Stimulated activated CD4-positive, alpha-beta T cell treated with anti-CD3 and anti-CD28 coated beads, Interleukin-2, amount 100 ng/mL, for 48 hours (primary cell): Measurements from ENCODE around the gene IGFL1.
"Not testable (repeated sequence)": the region's sequence is repeated elsewhere in the genome, so short reads cannot be mapped to it uniquely, and the experiment has no call there.

Experiments used
- DNase-seq, 2 donors: peaks; one replicate each; pipeline ENCODE4 v3.0.0-alpha.2; 2020

Gene IGFL1

DNA sequence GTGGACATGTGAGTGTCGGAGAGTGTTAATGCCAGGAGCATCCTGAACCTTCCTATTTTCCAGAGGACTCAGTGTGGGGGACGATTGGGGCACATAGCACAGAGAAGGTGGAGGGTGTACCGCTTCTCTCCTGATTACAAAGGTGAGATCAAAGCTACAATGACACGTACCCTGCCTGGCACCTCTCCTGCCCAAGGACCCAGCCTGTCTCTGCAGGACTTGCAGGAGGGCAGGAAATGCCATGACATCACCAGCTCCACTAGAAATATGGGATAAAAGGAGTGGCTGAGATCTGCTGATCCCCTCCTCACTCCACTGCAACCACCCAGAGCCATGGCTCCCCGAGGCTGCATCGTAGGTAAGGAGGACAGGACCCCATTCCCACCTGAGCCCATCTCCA is at the start of gene IGFL1:
IGFL1 (plus strand) TSS at position 301 of the 400 bp plus-strand sequence; CDS start at position 334, 33 bp downstream.
- DNase-seq = no peak

DNA sequence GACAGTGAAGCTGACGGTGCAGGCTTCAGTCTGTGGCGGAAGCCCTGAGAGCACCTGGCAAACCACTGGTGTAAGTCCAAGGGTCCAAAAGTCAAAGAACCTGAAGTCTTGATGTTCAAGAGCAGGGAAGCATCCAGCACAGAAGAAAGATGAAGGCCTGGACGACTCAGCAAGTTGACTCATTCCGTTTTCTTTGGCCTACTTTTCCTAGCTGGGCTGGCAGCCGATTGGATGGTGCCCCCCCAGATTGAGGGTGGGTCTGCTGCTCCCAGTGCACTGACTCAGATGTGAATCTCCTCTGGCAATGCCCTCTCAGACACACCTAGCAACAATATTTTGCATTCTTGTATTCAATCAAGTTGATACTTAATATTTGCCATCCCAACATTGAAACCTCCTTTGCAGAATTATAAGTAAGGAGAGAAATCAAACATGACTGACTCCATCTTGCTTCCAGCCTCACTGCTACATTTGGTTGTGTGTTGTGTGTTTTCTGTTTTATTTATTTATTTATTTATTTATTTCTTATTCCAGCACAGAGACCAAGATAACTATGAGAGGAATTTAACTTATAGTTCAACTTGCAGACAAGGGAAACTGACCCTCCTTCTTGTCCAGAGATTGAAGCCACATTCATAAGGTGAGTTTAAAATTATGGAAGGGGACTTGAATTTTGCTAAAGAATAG is 48.7 kb upstream of the IGFL1 start:
- no peak for DNase-seq

DNA sequence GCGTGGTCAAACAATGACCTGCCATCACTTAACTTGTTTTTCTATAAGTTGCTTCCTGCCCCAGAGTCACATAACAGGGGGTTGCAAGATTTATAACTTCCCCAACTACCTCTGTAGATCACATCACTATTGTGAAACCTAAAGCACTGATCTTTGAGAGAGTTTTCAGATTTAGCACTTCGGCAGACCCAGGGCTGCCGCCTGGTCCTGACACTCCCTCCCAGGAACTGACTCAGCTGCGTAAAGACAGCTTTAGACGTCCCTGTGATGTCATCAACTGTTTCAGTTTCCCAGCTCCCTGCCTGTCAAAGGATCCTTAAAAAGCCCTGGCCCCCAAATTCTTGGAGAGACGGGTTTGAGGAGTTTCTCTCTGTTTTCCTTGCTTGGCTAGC is 48.2 kb upstream of the IGFL1 start:
- no peak for DNase-seq

DNA sequence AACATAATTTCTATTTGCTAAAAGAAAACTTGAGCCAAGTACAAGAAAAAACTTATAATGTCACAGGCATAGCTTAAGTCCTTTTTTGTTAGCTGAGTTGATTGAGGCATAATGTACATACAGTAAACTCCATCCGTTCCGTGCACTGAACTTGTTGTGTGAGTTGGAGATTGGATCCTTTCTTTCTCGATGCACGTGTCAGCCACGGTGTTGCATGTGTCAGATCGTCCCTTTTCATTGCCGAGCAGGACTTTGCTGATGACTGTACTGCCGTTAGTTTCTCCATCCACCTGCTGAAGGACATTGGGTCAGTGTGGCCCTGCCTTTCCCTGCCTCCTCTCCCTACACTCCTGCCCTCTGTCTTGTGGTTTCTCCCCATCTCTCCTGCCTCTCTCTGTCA is 47.1 kb upstream of the IGFL1 start:
- DNase-seq = no peak

- DNase-seq = not testable (repeated sequence)
Measured at GRCh38 chr19:46184775-46185710, 44.5 kb upstream of the IGFL1 start.

DNA sequence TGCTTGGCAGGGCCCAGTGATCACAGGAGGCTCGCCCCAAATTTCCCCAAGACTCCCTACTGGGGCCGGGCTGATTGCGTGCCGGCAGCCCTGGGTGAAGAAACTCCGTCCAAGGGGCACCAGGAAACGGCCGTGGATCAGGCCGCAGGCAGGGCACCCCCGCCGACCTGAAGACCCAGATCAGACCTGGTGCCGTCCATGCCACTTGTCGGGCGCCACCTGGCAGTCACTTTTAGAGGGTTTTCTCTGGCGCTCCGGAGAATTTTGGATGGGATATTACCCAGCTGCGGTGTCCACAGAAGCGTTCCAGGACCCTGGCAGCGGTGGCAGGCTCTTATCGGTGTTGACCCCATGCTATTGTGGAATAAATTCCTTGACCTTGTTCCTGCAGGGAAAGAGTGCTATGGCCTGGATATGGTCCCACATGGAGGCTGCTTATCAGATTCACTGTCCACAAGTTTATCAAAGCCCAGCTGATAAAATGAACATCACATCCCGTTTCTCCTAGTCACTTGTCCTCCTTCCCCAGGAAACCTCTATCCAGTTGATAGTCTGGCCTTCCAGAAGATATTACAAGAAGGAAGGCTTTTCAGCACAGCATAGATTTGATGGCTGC is 43.3 kb upstream of the IGFL1 start:
- DNase-seq = no peak

- no peak for DNase-seq
Measured at GRCh38 chr19:46186717-46187101, 42.8 kb upstream of the IGFL1 start.

GRCh38 chr19:46189971-46190888 is 39.3 kb upstream of the IGFL1 start:
- DNase-seq = no peak

- DNase-seq = no peak
Measured at GRCh38 chr19:46191356-46191755, 38.2 kb upstream of the IGFL1 start.

GRCh38 chr19:46191972-46192371 is 37.6 kb upstream of the IGFL1 start:
- no peak for DNase-seq

DNA sequence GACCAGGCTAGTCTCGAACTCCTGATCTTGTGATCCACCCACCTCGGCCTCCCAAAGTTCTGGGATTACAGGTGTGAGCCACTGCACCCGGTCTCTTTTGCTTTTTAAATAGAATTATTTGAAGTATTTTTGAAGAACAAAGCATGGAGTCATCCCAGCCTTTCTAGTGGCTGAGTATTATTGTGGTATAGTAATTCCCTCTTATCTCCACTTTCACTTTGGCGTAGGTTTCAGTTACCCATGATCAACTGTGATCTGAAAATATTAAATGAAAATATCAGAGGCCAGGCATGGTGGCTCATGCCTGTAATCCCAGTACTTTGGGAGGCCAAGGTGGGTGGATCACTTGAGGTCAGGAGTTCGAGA is 36.9 kb upstream of the IGFL1 start:
- DNase-seq = not testable (repeated sequence)

DNA sequence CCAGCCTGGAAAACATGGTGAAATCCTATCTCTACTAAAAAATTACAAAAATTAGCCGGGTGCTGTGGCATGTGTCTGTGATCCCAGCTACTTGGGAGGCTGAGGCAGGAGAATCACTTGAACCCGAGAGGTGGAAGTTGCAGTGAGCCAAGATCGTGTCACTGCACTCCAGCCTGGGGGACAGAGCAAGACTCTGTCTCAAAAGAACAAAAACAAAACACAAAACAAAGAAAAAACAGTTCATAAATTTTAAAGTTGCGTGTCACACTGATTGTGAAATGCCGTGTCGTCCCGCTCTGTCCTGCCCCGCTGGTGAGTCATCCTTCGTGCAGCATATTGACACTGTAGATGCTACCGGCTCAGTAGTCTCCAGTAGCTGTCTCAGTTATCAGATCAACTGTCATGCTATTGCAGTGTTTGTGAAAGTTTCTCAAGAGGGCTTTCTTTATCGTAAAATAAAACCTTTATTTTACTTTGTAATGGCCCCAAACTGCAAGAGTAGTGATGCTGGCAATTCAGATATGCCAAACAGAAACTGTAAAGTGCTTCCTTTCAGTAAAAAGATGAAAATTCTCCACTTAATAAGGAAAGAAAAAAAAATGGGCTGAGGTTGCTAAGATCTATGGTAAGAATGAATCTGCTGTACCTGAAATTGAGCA is 36.4 kb upstream of the IGFL1 start:
- no peak for DNase-seq

- no peak for DNase-seq
Measured at GRCh38 chr19:46193678-46194077, 35.9 kb upstream of the IGFL1 start.

- no peak for DNase-seq
Measured at GRCh38 chr19:46195104-46195503, 34.4 kb upstream of the IGFL1 start.

DNA sequence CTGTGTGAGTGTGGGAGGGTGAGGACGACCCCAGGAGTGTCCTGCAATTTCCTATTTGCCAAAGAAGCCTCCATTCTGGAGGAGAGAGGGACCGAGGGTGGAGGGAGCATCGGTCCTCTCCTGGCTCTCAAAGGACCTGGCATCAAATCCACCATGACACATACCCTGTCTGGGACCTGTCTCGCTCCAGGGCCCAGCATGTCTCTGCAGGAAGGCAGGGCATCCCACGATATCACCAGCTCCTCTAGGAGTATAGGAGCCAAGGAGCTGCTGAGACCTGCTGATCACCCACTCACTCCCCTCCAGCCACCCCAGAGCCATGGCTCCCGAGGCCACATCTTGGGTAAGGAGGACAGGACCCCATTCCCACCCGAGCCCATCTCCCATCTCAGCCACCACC is 33.6 kb upstream of the IGFL1 start:
- not testable (repeated sequence) for DNase-seq

- DNase-seq = no peak
Measured at GRCh38 chr19:46196410-46197124, 33.0 kb upstream of the IGFL1 start.

- no peak for DNase-seq
Measured at GRCh38 chr19:46197314-46198070, 32.0 kb upstream of the IGFL1 start.

- DNase-seq = no peak
Measured at GRCh38 chr19:46198756-46199155, 30.8 kb upstream of the IGFL1 start.

DNA sequence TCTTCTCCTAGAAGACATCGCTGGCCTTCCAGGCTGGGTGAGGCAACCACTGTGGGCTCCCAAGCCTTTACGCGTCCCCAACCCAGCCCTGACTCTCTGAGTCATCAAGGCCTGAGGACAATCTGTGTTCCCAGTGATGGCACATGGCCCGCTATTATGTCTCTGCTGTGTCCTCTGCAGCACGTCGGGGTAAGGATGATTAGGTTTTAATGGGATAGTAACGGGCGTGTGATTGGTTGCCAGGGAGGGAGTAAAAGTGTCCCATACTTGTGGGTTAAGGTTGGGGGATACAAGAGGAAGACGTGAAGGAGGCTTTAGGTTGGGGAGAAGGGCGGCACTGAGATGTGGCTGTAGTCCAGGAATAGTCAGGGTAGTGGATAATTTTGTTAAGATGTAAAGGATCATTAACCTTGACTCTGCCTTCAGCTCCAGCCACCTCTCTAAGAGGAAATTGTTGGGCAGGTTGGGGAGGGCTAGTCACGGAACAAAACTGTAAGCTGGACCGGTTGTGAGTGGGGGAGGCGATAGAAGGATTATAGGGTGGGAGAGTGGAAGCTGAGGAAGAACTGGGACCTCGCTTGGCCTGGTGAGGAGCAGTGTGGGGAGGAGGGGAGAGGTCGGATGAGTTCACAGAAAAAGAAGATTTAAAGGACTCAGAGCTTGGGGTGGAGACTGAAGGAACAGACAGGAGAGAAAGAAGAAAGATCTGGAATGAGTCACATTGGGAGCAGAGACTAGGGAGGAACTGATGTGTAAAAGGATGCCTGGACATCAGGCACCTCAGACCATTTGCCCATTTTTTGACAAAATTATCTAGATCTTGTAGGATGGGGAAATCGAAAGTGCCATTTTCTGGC is 27.9 kb upstream of the IGFL1 start:
- no peak for DNase-seq

GRCh38 chr19:46202426-46202825 is 27.1 kb upstream of the IGFL1 start:
- no peak for DNase-seq
